ENCODE results near the gene NPHP4. TPM values are rescaled to one million over a fixed set of nuclear protein-coding genes. Genes with fewer than 3 reads are reported as not detected.
"Not testable (repeated sequence)": the region's sequence is repeated elsewhere in the genome, so short reads cannot be mapped to it uniquely, and the experiment has no call there.

NPHP4 gene
- total and polyA plus RNA-seq, 2 donors: 5.1 to 6.8 TPM

GRCh38 chr1:5936621-5937372, 55.4 kb downstream of the NPHP4 start:
- 93% methylated on average over 13 of the region's 13 CpGs for WGBS
- no peak overlapping the region for H3K27ac ChIP-seq (ENCODE audit: low read depth)
- DNase-seq (ENCODE audit: extremely low spot score): no peak
- H3K4me1 ChIP-seq (ENCODE audit: insufficient read depth): no peaks in the 10 kb centered on the region
- no peaks in the 10 kb centered on the region for H3K36me3 ChIP-seq (ENCODE audit: insufficient read depth)
- H3K4me3 ChIP-seq (ENCODE audit: low read depth, low read length): no peak overlapping the region

GRCh38 chr1:5936126-5936525, 56.1 kb downstream of the NPHP4 start:
- Histone ChIP-seq H3K4me3 (ENCODE audit: low read depth, low read length) (no peak overlapping the region), H3K27ac (ENCODE audit: low read depth) (no peak overlapping the region), H3K4me1 (ENCODE audit: insufficient read depth) (no peaks in the 10 kb centered on the region), H3K36me3 (ENCODE audit: insufficient read depth) (no peaks in the 10 kb centered on the region)
- 95% methylated on average over 5 of the region's 5 CpGs for WGBS
- DNase-seq (ENCODE audit: extremely low spot score): no peak

DNA sequence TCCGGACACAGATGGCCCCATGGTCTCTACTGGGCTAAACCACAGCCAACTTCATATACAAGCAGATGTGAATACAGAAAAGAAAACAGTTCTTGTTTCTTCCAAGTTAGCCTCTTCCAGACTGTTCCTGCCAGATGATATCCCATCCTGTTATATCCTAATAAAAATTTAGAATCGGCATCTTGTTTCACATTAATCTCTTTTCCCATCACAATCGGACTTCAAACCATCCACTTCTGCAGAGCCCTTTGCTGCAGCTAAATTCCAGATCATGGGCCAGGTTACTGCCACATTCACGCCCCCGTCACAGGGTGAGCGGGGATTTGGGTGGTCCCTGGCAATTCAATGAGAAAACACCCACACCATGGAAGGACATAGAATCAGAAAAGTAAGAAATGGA, 57.2 kb downstream of the NPHP4 start:
- WGBS: 52% methylated on average over 6 of the region's 6 CpGs
- Histone ChIP-seq H3K4me1 (ENCODE audit: insufficient read depth) (no peaks in the 10 kb centered on the region), H3K36me3 (ENCODE audit: insufficient read depth) (no peaks in the 10 kb centered on the region), H3K4me3 (ENCODE audit: low read depth, low read length) (no peak overlapping the region), H3K27ac (ENCODE audit: low read depth) (no peak overlapping the region)
- DNase-seq (ENCODE audit: extremely low spot score): no peak

- no peak overlapping the region for H3K4me3 ChIP-seq (ENCODE audit: low read depth, low read length)
- no peak for DNase-seq (ENCODE audit: extremely low spot score)
- H3K36me3 ChIP-seq (ENCODE audit: insufficient read depth): no peaks in the 10 kb centered on the region
- H3K4me1 ChIP-seq (ENCODE audit: insufficient read depth): no peaks in the 10 kb centered on the region
- 95% methylated on average over 20 of the region's 20 CpGs for WGBS
- H3K27ac ChIP-seq (ENCODE audit: low read depth): no peak overlapping the region
Measured at GRCh38 chr1:5934058-5934884, 58.0 kb downstream of the NPHP4 start.

- Histone ChIP-seq H3K27ac (ENCODE audit: low read depth) (no peak overlapping the region), H3K36me3 (ENCODE audit: insufficient read depth) (no peaks in the 10 kb centered on the region), H3K4me3 (ENCODE audit: low read depth, low read length) (no peak overlapping the region), H3K4me1 (ENCODE audit: insufficient read depth) (no peaks in the 10 kb centered on the region)
- whole genome bisulfite sequencing: 88% methylated on average over 7 of the region's 7 CpGs
- no peak for DNase-seq (ENCODE audit: extremely low spot score)
Measured at GRCh38 chr1:5933676-5934057, 58.6 kb downstream of the NPHP4 start.

GRCh38 chr1:5933050-5933449, 59.2 kb downstream of the NPHP4 start:
- WGBS: 93% methylated on average over 6 of the region's 6 CpGs
- no peaks in the 10 kb centered on the region for H3K36me3 ChIP-seq (ENCODE audit: insufficient read depth)
- DNase-seq (ENCODE audit: extremely low spot score): no peak

DNA sequence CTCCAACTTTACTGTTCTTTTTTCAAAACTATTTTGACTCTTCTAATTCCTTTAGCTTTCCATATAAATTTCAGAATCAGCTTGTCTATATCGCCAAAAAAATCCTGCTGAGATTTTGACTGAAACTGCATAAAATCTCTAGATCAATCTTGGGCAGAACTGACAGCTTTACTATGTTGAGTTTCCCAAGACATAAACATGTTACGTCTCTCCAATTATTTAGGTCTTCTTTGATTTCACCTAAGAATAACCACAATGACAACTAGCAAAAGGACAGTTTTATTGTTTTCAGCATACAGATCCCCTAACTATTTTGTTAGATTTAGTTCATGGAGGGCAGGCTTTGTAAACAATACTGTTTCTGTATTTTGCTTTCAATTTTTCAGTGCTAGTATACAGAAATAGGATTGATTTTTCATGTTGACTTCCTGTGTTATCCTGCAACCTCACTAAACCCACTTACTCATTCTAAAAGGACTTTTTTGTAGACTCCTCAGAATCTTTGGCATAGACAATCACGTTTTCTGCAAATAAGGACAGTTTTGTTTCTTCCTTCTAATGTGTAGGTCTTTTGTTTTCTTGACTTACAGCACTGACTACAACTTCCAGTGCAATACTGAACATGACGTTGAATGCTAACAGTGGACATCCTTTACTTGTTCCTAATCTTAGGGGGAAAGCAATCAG, 63.4 kb downstream of the NPHP4 start:
- Histone ChIP-seq H3K4me3 (ENCODE audit: low read depth, low read length) (no peak overlapping the region), H3K4me1 (ENCODE audit: insufficient read depth) (no peaks in the 10 kb centered on the region), H3K27ac (ENCODE audit: low read depth) (no peak overlapping the region), H3K36me3 (ENCODE audit: insufficient read depth) (no peaks in the 10 kb centered on the region)
- 82% methylated on average over 4 of the region's 4 CpGs for WGBS
- DNase-seq (ENCODE audit: extremely low spot score): no peak

More at GRCh38 chr1:5933050-5933449, 59.2 kb downstream of the NPHP4 start:
- Histone ChIP-seq H3K4me3 (ENCODE audit: low read depth, low read length) (no peak overlapping the region), H3K27ac (ENCODE audit: low read depth) (no peak overlapping the region), H3K4me1 (ENCODE audit: insufficient read depth) (no peaks in the 10 kb centered on the region)

DNA sequence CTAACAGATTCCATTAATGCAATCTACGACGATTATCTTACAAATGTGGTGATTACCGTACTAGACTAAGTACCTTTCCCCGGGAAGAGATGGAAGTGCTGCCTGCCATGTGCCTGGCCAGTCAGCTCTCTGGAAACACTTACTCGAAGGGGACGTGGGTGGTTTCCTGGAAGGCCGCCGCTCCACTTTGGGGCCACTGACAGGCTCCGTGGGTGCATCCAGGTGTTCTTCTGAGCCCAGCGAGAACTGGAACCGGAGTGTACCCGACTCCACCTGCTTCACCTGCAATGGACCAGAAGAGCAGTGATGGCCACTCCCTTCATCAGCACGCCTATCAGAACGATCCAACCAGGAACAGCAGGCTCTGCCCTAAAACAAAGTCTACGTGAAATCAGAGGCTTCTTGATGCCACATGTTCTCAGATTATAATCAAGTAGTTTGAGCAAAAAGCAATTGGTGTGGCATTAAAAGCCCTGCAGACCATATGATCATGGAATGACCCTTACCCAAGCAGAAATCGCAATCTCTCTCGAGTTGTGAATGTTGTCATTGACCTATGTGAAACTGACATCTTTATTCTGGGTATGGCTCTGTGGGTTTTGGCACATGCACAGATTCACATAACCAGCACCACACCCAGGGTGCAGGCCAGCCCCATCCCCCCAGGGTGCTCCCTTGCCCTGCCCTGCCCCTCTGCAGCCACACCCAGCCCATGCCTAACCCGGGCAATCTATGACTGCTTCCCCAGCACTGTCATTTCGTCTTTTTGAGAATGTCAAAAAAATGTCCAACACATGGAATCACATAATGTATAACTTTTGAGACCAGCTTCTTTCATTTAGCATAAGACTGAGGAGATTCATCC, 64.5 kb downstream of the NPHP4 start:
- no peak for DNase-seq (ENCODE audit: extremely low spot score)
- Histone ChIP-seq H3K4me1 (ENCODE audit: insufficient read depth) (no peaks in the 10 kb centered on the region), H3K4me3 (ENCODE audit: low read depth, low read length) (no peak overlapping the region), H3K36me3 (ENCODE audit: insufficient read depth) (no peaks in the 10 kb centered on the region), H3K27ac (ENCODE audit: low read depth) (no peak overlapping the region)
- 94% methylated on average over 19 of the region's 19 CpGs for WGBS

DNA sequence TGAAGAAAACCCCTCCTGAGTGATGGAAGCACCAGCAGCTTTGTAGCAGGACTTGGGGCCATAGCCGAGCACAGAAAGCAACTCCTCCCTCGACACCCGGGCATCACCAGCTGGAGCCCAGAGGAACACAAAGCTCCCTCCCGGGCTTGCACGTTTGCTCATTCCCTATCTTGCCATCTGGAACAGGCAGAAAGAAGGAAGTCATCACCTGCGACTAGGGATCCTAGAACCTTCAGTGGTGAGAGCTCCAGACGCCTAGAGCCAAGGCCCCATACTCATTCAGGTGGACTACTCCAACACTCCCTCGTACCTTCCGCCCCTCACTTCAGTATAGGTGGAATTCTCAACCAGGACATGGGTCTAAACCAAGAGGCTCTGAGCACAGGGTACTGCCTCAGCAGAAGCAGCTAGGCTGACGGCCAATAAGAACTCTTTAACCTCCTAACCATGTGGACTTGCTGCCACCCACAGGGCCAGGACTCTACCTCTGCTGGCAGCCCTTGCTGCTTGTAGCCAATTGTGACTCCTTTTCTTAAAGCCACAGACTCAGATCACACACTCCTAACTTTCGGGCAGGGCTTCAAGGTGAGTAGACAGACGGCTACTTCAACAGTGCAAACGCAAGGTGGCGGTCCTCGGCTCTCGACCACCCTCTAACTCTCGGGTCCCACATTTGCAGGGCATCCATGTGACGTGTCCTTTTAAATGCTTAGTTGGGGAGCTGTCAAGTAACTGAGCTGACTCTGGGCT, 65.4 kb downstream of the NPHP4 start:
- WGBS: 93% methylated on average over 18 of the region's 18 CpGs

DNA sequence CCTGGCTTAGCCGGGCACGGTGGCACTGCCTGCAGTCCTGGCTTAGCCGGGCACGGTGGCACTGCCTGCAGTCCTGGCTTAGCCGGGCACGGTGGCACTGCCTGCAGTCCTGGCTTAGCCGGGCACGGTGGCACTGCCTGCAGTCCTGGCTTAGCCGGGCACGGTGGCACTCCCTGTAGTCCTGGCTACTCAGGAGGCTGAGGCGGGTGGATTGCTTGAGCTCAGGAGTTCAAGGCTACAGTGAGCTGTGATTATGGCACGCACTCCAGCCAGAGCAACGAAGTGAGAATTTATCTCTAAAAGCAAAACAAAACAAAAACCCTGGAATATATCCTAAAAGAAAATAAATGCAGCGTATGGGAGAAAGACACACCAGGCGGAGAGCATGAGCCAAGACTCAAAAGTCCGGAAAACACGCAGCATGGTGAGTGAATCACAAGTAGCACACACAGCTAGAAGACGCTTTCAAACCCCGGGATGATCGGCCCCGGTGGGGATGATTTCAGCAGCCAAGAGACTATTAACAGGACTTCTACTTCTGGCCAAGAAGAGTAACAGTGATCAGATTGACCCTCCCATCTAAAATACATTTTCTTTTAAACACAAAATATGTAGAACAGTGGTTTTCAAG, 69.4 kb downstream of the NPHP4 start:
- not testable (repeated sequence) for H3K36me3 ChIP-seq (ENCODE audit: insufficient read depth); DNase-seq (ENCODE audit: extremely low spot score); H3K4me1 ChIP-seq (ENCODE audit: insufficient read depth); H3K27ac ChIP-seq (ENCODE audit: low read depth); H3K4me3 ChIP-seq (ENCODE audit: low read depth, low read length)
- 76% methylated on average over 20 of the region's 21 CpGs for WGBS

More for the DNA sequence above, 65.4 kb downstream of the NPHP4 start:
- DNase-seq (ENCODE audit: extremely low spot score): no peak
- H3K36me3 ChIP-seq (ENCODE audit: insufficient read depth): no peaks in the 10 kb centered on the region
- no peaks in the 10 kb centered on the region for H3K4me1 ChIP-seq (ENCODE audit: insufficient read depth)
- no peak overlapping the region for H3K4me3 ChIP-seq (ENCODE audit: low read depth, low read length)
- no peak overlapping the region for H3K27ac ChIP-seq (ENCODE audit: low read depth)

DNA sequence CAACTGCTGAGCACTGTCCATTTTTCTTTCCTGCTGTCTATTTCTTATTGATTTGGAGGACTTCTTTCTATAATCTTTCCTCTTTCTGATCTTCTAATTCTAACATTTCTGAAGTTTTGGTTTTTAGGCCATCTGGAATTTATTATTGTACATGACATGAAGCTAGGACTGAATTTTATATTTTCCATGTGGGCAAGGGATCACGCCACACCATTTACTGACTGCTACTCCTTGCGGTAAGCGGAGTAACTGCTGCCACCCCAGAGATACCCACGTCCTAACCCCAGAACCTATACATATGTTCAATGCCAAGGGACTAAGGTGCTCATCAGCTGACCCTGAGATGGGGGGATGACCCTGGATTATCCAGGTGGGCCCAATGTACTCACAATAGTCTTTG, 70.6 kb downstream of the NPHP4 start:
- 96% methylated on average over 4 of the region's 4 CpGs for WGBS
- no peak overlapping the region for H3K4me3 ChIP-seq (ENCODE audit: low read depth, low read length)
- no peak for DNase-seq (ENCODE audit: extremely low spot score)

DNA sequence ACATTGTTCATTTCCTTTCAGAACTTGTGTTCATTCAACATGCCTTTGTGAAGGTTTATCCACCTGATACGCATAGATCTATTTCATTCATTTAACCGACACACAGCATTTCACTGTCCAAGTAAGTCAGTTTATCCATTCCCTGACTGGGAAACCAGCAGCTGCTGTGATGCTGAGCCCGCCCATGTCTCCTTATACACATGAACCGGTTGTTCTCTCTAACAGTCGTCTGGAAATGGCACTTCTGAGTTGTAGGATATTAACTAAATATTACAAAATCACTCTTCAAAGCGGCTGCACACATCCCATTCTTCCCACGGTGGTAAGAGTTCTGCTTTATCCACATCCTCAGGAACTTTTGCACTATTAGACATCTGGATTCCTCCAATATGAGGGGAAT, 71.1 kb downstream of the NPHP4 start:
- 90% methylated on average over 7 of the region's 7 CpGs for WGBS
- Histone ChIP-seq H3K4me1 (ENCODE audit: insufficient read depth) (no peaks in the 10 kb centered on the region), H3K36me3 (ENCODE audit: insufficient read depth) (no peaks in the 10 kb centered on the region), H3K27ac (ENCODE audit: low read depth) (no peak overlapping the region), H3K4me3 (ENCODE audit: low read depth, low read length) (no peak overlapping the region)
- DNase-seq (ENCODE audit: extremely low spot score): no peak

More for the DNA sequence above, 70.6 kb downstream of the NPHP4 start:
- Histone ChIP-seq H3K27ac (ENCODE audit: low read depth) (no peak overlapping the region), H3K36me3 (ENCODE audit: insufficient read depth) (no peaks in the 10 kb centered on the region), H3K4me1 (ENCODE audit: insufficient read depth) (no peaks in the 10 kb centered on the region)

Data from urinary bladder (tissue), 4 donors.